T-helper 2 cell treated with Interferon-gamma antibody and Interleukin-4, amounts not matched to agents 100 ng/mL and 5 ng/mL, for 36 hours (primary cell): ENCODE data around the gene TGM2. TPM values are rescaled to one million over a fixed set of nuclear protein-coding genes. Genes with fewer than 3 reads are reported as not detected.

Experiments
- intact Hi-C: fragments of 100-400 bp; cut with micrococcal nuclease; formaldehyde crosslinking; loops from one replicate; pipeline ENCODE4 v1.15.1; 2023
- total RNA-seq: library from RNA; stranded (reverse); gene quantifications from 2 replicates; pipeline ENCODE4 v1.2.3, GENCODE V29; 2022

TGM2 gene
- total RNA-seq, 1 donor from 2014 or later = 0.07 TPM

- intact Hi-C loops = no loop called here
Observed at GRCh38 chr20:38162878-38163875, 1.9 kb downstream of the TGM2 start.

GRCh38 chr20:38162149-38162548 lies 2.9 kb downstream of the TGM2 start:
- intact Hi-C loops = no loop called here

GRCh38 chr20:38161412-38161774 lies 3.7 kb downstream of the TGM2 start:
- intact Hi-C loops = no loop called here

- intact Hi-C loops = no loop called here
Observed at GRCh38 chr20:38159957-38160756, 4.9 kb downstream of the TGM2 start.

GRCh38 chr20:38159566-38159956 lies 5.5 kb downstream of the TGM2 start:
- intact Hi-C loops = no loop called here

- intact Hi-C loops = no loop called here
Observed at GRCh38 chr20:38158701-38159351, 6.2 kb downstream of the TGM2 start.

- intact Hi-C loops = no loop called here
Observed at GRCh38 chr20:38157635-38158495, 7.2 kb downstream of the TGM2 start.

- intact Hi-C loops = no loop called here
Observed at GRCh38 chr20:38156888-38157634, 8.0 kb downstream of the TGM2 start.

- intact Hi-C loops = no loop called here
Observed at GRCh38 chr20:38156280-38156679, 8.8 kb downstream of the TGM2 start.

- intact Hi-C loops = no loop called here
Observed at GRCh38 chr20:38155811-38156210, 9.3 kb downstream of the TGM2 start.

- intact Hi-C loops = no loop called here
Observed at GRCh38 chr20:38153401-38153800, 11.7 kb downstream of the TGM2 start.

GRCh38 chr20:38152621-38153221 lies 12.3 kb downstream of the TGM2 start:
- intact Hi-C loops = no loop called here

GRCh38 chr20:38152175-38152620 lies 12.9 kb downstream of the TGM2 start:
- intact Hi-C loops = no loop called here

- intact Hi-C loops = no loop called here
Observed at GRCh38 chr20:38151455-38151854, 13.6 kb downstream of the TGM2 start.

- intact Hi-C loops = no loop called here
Observed at GRCh38 chr20:38150335-38151170, 14.5 kb downstream of the TGM2 start.

GRCh38 chr20:38148328-38149102 lies 16.6 kb downstream of the TGM2 start:
- intact Hi-C loops = no loop called here

GRCh38 chr20:38147751-38148150 lies 17.3 kb downstream of the TGM2 start:
- intact Hi-C loops = no loop called here

- intact Hi-C loops = no loop called here
Observed at GRCh38 chr20:38147163-38147562, 17.9 kb downstream of the TGM2 start.
